Activated T-helper 9 cell treated with anti-CD3 and anti-CD28 coated beads, Interleukin-2, amount 50 U/mL, for 16 hours (primary cell): ENCODE data around the gene SRSF10.
"Not testable (repeated sequence)": the region's sequence is repeated elsewhere in the genome, so short reads cannot be mapped to it uniquely, and the experiment has no call there.

ENCODE experiments used
- DNase-seq: peaks from one replicate; pipeline ENCODE4 v3.0.0-alpha.2; 2020; ENCODE audit warnings: low read depth

The SRSF10 gene

DNA sequence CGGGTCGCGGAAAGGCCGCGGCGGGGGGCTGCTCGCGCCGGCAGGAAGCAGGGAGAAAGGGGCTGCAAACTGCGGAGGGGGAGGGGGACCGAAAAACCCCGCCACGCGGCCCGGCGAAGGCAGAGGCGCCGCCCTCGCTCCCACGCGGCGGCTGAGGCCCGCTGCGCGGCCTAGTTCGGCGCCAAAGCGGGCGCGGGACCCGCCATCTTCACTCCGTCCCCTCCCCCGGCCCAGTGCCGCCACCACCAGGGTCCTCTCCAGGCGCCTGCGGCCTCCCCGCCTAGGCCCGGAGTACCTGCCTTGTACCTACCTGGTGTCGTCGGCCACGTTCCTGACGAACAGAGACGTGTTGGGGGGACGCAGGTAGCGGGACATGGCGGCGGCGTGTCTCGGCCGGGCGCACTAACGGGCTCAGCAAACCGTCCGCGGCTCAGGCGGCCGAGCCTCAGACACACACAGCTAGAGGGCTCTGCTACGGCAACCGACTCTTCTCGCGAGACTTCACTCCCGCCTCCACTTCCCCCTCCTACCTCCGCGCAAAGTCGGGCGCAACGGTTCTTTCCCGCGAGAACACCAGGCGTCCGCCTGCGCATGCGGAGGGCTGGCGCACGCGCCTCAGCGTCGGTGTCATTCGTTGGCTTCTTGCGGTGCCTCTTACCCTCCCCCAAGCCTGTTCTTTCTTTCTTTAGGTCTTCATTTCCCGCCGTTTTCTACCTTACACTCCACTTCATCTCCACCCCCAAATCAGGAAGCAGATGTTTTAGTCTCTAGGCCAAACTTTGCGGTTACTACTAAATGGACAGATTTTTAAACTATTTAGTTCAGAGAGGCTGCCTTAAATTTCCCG is at the start of gene SRSF10:
Gene SRSF10 (minus strand): TSS at position 447 of the 847 bp plus-strand sequence. CDS start 72 bp downstream, at position 375.
- peak; percentile 96 for DNase-seq

DNA sequence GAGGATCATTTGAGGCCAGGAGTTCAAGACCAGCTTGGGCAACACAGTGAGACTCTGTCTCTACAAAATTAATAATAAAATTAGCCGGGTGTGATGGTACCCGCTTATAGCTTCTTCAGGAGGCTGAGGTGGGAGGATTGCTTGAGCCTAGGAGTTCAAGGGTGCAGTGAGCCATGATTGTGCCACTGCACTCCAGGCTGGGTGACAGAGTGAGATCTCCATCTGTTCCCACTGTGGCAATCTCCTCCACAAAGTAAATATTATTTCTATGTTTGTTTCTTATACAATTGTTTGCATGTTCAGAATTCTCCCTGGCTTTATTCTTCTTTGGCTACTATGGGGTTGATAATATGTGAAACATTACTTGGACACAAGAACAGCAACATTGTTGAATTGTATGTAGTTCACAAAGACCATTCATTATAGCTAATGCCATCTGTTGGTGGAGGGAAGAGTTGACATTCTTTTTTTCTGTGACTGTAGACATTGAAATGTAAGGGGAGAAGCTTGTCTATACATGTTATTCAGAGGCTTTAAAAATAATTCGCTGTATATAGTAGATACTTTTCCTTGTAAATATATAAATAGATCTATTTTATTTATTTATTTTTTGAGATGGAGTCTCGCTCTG is 47.8 kb upstream of the SRSF10 start:
- DNase-seq, result no peak

DNA sequence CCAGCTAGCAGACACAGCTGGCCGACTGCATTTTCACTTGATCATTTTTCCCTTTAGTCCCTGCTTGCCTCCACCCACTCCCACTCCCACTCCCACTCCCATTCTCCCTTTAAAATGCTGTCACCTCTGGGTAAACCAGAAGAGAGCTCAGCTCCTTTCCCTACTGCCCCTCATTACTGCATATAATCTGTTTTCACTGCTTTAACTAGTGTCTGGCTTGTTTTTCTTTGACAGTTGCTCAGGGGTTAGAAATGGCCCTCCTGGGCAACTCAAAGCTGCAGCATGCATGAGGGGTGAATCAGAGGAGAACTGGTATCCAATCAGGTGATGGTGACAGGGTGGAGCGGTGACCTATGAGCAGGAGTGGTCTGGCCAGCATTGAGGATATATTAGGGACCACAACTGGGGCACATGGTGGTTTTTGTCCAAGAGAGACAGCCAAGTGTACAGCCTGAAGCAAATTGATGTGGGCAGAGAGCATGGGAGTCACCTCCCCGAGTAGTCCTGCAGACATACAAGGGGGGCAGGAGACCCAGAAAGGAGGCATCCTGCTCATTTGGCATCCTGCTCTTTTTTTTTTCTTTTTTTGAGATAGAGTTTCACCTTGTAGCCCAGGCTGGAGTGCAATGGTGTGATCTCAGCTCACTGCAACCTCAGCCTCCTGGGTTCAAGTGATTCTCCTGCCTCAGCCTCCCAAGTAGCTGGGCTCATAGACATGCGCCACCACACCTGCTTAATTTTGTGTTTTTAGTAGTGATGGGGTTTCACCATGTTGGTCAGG is 42.6 kb upstream of the SRSF10 start:
- DNase-seq, result no peak

DNA sequence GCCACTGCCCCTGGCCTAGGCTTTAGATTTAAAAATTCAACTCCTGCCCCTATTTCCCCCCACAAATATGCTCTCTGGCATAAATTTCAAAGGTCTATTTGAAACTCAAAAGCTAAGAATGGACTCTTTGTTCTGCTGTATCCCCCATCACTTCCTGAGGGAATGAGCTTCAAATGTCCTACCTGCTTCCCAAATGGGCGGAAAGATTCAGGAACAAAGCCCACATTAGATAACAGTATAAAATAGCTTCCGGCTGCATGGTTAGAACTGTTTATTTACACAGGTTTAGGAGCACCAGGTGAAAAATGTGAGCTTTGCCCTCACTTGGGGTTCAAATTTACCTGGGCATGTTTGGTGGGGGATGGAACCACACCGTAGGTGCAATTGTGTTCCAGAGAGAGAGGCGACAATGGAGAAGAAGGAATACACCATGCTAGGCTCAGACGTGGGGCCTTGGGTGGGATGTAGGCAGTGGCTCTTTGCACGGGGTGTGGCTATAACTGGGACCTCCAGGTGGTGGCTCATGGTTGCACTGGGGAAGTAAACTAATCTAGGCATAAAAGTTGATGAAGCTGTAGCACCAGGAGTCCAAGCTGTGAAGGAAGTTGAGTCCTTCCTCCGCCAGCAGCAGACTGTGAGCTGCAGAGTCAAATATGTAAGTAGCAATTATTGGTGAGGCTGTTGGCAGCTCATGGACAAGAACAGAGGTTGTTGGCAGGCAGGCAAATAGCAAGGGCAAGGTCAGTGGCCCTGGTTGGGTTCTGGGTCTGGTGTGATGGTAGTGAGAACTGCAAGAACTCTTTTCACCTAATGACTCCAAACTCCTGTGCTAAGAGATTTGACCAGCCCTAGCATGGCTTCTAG is 41.5 kb upstream of the SRSF10 start:
- DNase-seq, result no peak

DNA sequence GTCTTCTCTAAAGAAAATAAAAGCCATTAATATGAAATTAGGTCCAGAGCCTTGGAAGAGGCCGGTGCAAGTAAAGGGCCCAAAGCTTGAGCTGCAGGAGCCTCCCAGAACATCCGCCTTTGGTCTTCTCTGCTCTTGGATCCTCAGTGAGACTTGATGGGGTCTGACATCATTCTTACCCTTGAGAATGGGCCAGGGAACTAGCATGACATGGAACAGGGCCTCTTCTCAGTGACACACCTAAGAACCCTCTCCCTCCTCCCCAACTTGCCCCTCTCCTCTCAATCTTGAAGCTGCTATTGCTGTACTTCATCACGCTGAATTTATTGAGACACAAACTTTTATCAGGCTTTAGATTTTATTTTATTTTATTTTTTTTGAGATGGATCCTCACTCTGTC is 40.3 kb upstream of the SRSF10 start:
- no peak for DNase-seq

DNA sequence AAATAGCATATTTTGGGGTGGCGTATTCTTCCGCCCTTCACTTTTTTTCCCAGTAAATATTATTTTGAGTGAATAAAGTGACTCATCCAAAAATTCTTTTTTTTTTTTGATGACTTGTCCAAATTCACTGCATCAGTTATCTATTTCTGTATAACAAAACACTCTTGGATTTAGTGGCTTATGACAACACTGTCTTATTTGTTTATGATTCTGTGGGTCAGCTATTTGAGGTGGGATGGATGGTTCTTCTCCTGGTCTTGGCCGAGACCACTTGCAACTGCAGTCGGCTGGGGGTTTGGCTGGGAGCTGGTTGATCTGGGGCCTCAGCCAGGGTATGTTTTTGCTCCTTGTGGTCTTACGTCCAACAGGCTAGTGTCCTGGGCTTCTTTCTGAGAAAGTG is 39.9 kb upstream of the SRSF10 start:
- no peak for DNase-seq

DNA sequence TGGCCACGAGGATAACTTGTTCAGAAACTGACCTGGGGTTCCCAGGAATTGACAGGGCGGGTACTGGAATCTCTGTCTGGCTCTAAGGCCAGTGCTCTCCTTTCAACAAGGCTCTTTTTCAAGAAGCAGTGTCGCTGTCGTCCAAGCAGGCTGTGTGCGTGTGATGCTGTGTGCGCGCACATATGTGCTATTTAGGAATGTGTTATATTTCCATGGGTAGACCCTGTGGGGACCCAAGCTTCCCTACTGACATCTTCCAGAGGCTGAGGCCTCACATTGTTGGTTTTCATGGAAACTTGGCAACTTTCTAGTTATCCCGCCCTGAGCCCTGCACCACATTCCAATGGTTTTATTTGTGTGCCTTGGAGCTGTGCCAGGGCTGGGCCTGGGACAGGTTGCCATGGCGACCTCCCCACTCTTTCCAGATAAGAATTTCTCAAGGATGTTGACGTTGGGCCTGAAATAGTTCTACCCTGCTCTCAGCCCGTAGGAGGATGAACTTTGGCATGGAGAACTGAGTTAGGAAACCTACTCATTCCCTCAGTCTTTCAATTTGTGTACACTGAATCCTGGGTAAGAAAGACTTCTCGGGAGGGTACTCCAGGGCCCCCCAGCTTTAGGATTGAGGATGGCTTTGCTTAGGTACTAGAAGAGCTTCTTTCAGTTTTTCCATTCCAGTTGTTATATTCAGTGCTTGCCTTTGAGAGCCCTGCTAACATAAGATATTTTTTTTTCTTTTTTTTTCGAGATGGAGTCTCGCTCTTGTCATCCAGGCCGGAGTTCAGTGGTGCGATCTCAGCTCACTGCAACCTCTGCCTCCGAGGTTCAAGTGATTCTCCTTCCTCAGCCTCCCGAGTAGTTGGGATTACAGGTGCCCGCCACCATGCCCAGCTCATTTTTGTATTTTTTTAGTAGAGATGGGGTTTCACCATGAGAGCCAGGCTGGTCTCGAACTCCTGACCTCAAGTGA is 38.8 kb upstream of the SRSF10 start:
- no peak for DNase-seq

DNA sequence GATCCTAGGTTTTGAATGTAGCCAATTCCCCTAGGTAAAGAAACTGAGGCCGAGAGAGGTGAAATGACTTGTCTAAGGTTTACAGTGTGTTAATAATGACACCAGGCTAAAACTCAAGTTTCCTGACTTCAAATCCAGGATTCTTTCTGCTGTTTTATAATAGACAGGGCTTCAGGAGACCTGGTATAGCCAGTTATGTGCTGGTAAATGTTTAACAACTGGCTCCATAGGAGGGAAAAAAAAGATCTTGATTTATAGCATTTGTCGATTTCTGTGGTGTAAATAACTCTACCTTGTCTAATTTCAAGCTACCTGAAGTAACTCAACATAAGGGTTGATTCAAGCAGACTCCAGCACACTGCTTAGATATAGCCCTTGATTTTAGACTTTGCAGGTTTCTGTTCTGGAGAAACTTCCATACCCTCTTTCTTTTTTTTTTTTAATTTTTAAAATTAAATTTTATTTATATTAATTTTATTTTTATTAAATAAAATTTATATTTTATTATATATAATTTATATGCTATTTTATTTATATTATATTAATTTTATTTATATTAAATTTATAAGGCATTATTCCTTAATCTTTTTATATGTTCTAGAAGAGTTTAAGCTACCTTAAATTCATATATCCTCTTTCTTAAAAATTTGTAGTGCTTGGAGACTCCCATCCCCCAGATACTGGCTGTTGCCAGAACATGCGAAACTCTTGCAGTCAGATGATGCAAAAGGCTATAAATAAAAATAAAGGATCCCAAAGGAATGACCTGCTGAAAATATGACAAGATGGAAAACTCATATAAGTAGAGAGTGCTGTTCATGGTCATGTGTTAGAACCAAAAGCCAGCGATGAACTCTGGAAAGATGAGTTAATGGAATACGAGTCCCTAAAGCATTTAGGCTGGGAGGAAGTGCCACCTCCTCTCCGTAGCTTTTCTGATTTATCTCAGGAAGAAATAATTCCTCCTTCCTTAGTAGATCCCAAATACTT is 35.4 kb upstream of the SRSF10 start:
- no peak for DNase-seq

DNA sequence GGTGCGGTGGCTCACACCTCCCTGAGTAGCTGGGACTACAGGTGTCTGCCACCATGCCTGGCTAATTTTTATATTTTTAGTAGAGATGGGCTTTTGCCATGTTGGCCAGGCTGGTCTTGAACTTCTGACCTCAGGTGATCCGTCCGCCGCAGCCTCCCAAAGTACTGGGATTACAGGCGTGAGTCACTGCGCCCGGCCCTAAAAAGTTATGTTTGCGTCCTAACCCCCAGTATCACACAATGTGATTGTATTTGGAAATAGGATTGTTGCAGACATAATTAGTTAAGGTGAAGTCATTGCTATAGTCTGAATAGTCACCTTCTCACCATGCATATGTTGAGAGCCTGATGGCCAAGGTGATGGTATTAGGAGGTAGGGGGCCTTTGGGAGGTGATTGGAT is 32.8 kb upstream of the SRSF10 start:
- DNase-seq, result not testable (repeated sequence)

DNA sequence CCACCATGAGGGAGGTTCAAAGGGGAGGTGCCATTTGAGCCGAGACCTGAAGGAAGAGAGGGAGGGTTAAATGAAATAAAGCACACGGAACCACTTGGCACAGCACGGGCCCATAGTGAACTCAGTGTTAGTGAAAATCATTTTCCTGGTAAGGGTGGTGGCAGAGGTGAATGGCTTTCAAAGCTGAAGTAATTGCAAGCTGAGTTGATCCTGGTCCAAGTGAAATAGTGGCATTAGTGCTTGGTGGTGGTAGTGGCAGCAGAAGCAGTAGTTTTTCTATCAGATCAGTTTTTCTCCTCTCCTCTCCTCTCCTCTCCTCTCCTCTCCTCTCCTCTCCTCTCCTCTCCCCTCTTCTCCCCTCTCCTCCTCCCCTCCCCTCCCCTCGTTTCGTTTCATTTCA is 30.5 kb upstream of the SRSF10 start:
- no peak for DNase-seq

DNA sequence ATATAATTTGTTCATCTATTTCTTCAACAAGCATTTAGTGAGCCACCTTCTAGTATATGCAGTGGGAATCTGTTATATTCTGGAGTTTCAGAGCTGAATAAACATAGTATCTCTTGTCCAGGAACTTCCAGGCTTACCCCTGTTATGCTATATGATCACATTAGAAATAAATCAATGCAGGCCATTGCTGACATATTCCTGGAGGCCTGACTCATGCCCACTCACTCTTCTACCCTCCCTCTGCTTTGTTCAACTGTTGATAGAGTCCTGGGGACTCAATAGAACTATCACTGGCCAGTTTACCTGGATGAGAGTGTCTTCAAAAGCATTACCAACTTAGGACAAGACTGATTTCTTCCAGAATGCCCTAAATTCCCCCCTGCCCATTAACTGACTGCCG is 29.3 kb upstream of the SRSF10 start:
- no peak for DNase-seq

DNA sequence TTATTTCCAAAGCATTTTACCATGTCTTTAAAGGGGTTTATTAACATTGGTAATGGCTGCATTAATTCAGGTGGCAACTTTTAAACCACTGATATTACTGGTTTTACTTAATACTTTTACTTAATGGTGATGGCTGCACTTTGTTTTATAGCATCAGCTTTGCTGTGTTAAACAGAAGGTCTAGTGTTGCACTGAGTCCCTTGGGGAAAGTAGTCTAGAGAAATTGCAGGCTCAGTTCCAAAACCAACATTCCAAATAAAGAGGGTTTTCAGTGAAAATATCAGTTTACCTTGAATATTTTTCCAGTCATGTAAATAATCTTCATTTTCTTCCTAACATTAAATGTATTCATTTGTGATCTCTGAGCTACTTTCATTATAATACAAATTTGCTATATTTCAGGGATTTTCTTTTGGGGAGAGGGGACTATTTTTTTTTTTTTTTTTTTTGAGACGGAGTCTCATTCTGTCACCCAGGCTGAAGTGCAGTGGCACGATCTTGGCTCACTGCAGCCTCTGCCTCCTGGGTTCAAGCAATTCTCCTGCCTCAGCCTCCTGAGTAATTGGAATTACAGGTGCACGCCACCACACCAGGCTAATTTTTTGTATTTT is 28.6 kb upstream of the SRSF10 start:
- not testable (repeated sequence) for DNase-seq

DNA sequence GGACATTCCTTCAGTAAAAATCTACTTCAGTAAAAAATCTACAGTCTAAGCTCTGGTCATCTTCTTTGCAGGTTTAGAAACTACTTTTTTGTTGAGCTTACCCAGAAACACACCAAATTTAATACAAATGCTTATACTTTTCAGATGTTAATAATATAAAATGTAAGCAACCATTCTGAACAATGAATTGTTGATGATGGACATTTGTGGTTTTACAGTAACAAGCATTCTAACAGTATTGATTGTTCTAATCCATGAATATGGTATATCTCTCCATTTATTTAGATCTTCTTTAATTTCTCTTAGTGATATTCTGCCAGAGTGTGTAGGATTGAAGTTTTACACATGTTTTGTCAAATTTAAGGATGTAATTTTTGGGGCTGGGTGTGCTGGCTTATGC is 27.0 kb upstream of the SRSF10 start:
- DNase-seq, result no peak

DNA sequence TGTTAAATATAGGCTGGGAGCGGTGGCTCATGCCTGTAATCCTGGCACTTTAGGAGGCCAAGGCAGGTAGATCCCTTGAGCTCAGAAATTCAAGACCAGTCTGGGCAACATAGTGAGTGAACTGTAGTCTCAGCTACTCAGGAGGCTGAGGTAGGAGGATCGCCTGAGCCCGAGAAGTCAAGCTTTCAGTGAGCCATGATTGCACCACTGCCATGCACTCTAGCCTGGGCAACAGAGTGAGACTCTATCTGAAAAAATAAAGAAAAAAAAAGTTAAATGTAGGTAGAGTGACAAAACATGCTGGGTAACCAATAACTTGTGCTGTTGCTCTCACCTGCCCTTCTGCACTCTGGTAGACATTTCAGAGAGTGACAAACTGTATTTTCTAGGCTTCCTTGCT is 25.0 kb upstream of the SRSF10 start:
- DNase-seq, result no peak

DNA sequence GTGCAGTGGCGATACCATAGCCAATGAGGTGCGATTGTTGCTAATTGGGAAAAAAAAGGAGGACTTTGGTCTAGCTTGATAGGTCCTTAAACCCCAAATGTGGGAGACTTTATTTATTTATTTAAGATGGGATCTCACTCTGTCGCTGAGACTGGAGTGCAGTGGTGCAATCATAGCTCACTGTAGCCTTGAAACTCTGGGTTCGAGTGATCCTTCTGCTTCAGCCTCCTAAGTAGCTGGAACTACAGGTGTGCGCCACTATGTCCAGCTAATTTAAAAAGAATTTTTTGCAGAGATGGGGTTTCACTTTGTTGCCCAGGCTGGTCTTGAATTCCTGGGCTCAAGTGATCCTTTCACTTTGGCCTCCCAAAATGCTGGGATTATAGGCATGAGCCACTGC is 24.0 kb upstream of the SRSF10 start:
- no peak for DNase-seq

DNA sequence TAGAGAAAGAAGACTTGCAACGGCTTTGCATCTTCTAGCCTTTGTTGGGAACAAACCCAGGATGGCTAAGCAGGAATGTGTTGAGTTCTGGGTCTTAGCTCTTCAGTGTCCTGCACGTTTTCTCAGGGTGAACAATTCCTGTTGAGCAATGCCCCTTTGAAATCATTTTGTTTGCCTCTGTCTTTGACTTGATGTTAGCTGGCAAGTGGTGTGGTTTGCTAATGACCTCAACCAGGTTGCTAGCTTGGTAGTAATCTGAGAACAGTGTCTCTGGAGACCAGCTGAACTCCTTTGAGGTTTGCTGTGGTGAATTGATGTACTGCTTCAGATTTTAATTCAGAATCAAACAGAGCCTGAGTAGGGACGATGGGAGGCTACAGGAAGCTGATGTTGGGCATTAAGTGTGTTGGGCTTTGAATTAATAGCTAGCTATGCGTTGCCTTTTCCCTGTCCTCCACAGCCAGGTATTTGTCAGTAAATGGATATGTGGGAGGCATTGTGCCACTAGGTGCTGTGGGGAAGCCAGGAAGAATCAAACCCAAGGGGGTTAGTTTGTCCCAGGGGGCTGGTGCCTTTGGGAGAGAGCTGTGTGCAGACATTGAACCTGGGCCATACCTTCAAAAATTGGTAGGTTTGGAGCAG is 23.3 kb upstream of the SRSF10 start:
- DNase-seq, result no peak

DNA sequence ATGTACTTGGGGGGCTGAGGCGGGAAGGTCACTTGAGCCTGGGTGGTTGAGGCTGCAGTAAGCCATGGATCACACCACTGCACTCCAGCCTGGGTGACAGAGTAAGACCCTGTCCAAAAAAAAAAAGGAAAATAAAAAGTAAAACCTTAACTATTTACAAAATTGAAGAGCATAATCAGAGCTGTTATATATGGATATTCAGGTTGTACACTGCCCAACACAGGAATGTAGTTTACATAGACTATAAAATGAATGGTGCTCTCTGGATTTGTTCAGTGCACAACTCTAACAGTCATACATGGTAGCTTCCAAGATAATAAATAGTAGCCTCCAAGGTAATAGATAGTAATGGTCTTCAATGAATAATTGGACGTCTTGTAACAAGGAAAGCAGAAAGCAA is 22.6 kb upstream of the SRSF10 start:
- no peak for DNase-seq

DNA sequence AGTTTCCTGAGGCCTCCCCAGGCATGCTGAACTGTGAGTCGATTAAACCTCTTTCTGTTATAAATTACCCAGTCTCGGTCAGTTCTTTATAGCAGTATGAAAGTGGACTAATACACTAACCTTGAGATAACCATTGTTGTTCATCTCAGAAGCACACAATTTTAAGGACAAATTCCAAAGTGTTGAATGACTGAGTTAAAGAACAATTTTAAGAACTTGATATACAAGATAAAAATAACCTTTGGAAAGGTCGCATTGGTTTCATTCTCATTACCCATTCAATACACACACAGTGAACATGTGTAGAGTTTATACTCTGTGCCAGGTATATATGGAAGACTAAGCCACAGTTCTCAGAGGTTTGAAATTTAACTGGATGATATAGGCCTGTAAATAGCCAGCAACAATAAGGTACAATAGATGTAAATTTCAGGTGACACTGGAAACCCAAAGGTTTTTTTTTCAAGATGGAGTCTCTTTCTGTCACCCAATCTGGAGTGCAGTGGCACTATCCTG is 19.1 kb upstream of the SRSF10 start:
- DNase-seq, result no peak
